GM12801 (cell line): ENCODE measurements around the gene DSN1.

Experiments used
- CTCF ChIP-seq: IDR thresholded peaks from one replicate; pipeline ENCODE4 v1.5.1; 2011; ENCODE audit warnings: control low read depth; ENCODE audit not compliant: insufficient read length; ENCODE audit errors: extremely low read depth

The DSN1 gene

DNA sequence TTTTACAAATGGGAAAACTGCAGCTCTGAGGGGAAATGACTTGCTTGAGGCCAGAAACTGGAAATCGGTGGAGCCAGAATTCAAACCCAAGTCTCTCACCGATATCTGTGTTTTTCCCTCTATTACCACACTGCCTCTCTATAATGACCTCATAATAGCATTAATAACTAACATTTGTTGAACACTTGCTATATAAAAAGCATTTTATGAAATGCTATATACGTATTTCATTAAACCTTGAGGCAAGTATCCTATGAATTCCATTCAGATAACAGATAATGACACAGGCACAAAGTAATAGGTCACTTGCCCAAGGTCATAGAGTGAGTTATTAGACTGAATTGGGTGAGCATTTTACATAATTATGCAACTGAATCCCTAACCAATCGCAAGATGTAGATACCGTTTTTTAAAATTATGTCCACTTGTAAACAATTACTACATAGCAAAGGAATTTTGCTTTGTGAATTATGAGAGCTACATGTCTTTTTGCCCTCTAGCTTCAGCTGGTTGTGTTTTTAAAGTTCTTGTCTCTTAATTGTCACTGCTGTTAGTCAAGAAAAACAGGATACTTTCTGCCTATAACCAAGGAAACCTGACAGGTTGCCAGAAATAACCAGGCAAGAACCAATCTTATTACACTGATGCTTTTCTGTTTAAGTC lies 4.7 kb downstream of the DSN1 start:
- no peak for TF ChIP-seq CTCF

- TF ChIP-seq CTCF, result no peak
Observed at GRCh38 chr20:36761125-36761524, 12.4 kb downstream of the DSN1 start.

DNA sequence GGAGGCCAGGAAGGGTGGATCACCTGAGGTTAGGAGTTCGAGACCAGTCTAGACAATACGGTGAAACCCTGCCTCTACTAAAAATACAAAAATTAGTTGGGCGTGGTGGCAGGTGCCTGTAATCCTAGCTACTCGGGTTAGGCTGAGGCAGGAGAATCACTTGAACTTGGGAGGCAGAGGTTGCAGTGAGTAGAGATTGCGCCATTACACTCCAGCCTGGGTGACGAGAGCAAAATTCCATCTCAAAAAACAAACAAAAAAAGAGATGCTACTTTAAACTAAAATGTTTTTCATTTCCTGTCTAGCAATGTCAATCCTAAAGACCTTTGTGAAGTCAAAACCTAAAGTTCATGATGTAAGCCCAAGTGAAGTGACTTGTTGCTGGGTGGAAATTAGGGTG lies 12.9 kb downstream of the DSN1 start:
- TF ChIP-seq CTCF, result no peak

GRCh38 chr20:36758276-36758675 lies 15.3 kb downstream of the DSN1 start:
- TF ChIP-seq CTCF, result no peak

DNA sequence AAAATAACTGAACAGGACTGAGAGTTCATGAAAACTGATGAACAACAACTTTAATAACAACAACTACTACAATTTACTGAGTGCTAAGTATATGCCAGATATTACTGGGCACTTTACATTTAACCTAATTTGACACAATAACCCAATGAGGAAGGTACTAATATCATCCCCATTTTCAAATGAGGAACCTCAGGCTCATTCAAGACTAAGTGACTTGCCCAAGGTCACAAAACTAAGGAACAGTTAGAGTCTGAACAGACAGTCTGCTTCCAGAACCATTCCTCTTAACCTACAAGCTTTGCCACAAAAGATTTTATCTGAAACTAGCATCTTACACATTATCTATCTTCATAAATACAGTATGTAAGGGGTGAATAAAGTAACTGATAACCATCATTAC lies 17.1 kb downstream of the DSN1 start:
- TF ChIP-seq CTCF, result no peak

GRCh38 chr20:36754656-36755222 lies 18.8 kb downstream of the DSN1 start:
- no peak for TF ChIP-seq CTCF

GRCh38 chr20:36752582-36752981 lies 21.0 kb downstream of the DSN1 start:
- no peak for TF ChIP-seq CTCF
